H1 (cell line): Measurements from ENCODE around the gene A4GALT. TPM values are rescaled to one million over a fixed set of nuclear protein-coding genes. Genes with fewer than 3 reads are reported as not detected.

Source experiments
- CTCF ChIA-PET: fragments of 300-600 bp; sonication (Branson Sonifier 250); formaldehyde crosslinking; loops from one replicate; lab custom pipeline; 2021; ENCODE audit not compliant: partially characterized antibody; lab: Charles Lee
- POLR2A ChIA-PET: fragments of 300-600 bp; sonication (Branson Sonifier 250); formaldehyde crosslinking; loops from one replicate; lab custom pipeline; 2021; ENCODE audit warnings: inconsistent platforms; ENCODE audit not compliant: partially characterized antibody; lab: Charles Lee
- DNase-seq, 2 experiments: peaks; one replicate each; pipeline versions ENCODE4 v3.0.0 to v3.0.0-alpha.2; 2010 to 2022; ENCODE audit warnings: low spot score in 2 of 2, low read depth in 1 of 2, mixed read lengths in 1 of 2
- FAIRE-seq: peaks from 2 replicates; lab custom pipeline; 2011; peaks lifted over from hg19 to GRCh38; lab: Jason Lieb, UNC
- H2AFZ ChIP-seq: 2 replicates; pipeline ENCODE4 v1.8.1; 2012; ENCODE audit warnings: low read length, inconsistent platforms
- H2AK5ac ChIP-seq: 2 replicates; pipeline ENCODE4 v1.6.1; 2013; ENCODE audit warnings: low read depth, low read length
- H2BK120ac ChIP-seq: replicated peaks from 2 replicates; pipeline ENCODE3; 2013; ENCODE audit warnings: low read depth, low read length, inconsistent platforms
- H2BK12ac ChIP-seq: 2 replicates; pipeline ENCODE4 v1.6.1; 2013; ENCODE audit warnings: low read depth, low read length
- H2BK15ac ChIP-seq: 2 replicates; pipeline ENCODE4 v1.6.1; 2013; ENCODE audit warnings: low read length
- H2BK20ac ChIP-seq: 2 replicates; pipeline ENCODE4 v1.6.1; 2013; ENCODE audit warnings: low read length
- H2BK5ac ChIP-seq: 2 replicates; pipeline ENCODE4 v1.6.1; 2013; ENCODE audit warnings: low read depth, low read length
- H3K14ac ChIP-seq: 2 replicates; pipeline ENCODE4 v1.6.1; 2013; ENCODE audit warnings: inconsistent platforms; ENCODE audit not compliant: insufficient read length
- H3K18ac ChIP-seq: 2 replicates; pipeline ENCODE4 v1.6.1; 2013; ENCODE audit warnings: low read length; ENCODE audit errors: extremely low read depth
- H3K23ac ChIP-seq: 2 replicates; pipeline ENCODE4 v1.6.1; 2013; ENCODE audit warnings: inconsistent platforms; ENCODE audit not compliant: insufficient read length
- H3K23me2 ChIP-seq: 2 replicates; pipeline ENCODE4 v1.6.1; 2013; ENCODE audit warnings: low read depth, low read length
- H3K27ac ChIP-seq: 2 replicates; pipeline ENCODE4 v1.6.1; 2011; ENCODE audit warnings: low read depth, low read length, inconsistent platforms
- H3K27me3 ChIP-seq, 4 experiments: replicated peaks in 1 of 4; 1 replicate in 1 of 4; 2 replicates in 3 of 4; pipeline versions ENCODE4 v1.6.1 to v1.8.1; 2011 to 2013; ENCODE audit warnings: low read length in 3 of 4, mild to moderate bottlenecking in 3 of 4, inconsistent platforms in 2 of 4, mixed read lengths in 2 of 4, moderate library complexity in 1 of 4; ENCODE audit not compliant: control insufficient read depth in 3 of 4, insufficient read depth in 3 of 4; ENCODE audit errors: extremely low read depth in 1 of 4
- H3K36me3 ChIP-seq, 4 experiments: 2 replicates each; pipeline versions ENCODE4 v1.6.1 to v1.8.1; 2011 to 2013; ENCODE audit warnings: mild to moderate bottlenecking in 4 of 4, low read length in 3 of 4, moderate library complexity in 2 of 4, control low read depth in 1 of 4, inconsistent platforms in 1 of 4; ENCODE audit not compliant: insufficient read depth in 4 of 4, control insufficient read depth in 2 of 4
- H3K4ac ChIP-seq: replicated peaks from 2 replicates; pipeline ENCODE3; 2013; ENCODE audit warnings: low read length, low read depth, mixed read lengths, inconsistent platforms; ENCODE audit not compliant: insufficient read length
- H3K4me1 ChIP-seq, 4 experiments: replicated peaks in 1 of 4; 1 replicate in 1 of 4; 2 replicates in 3 of 4; pipeline versions ENCODE4 v1.6.1 to v1.8.1; 2011 to 2013; ENCODE audit warnings: low read length in 3 of 4, inconsistent platforms in 2 of 4, mixed read lengths in 1 of 4; ENCODE audit not compliant: insufficient read depth in 4 of 4, control insufficient read depth in 3 of 4
- H3K4me2 ChIP-seq, 2 experiments: 2 replicates each; pipeline versions ENCODE4 v1.6.1 to v1.8.1; 2011 to 2013; ENCODE audit warnings: low read depth in 2 of 2, low read length in 2 of 2, control low read depth in 1 of 2, inconsistent platforms in 1 of 2, mild to moderate bottlenecking in 1 of 2; ENCODE audit not compliant: insufficient read depth in 1 of 2
- H3K4me3 ChIP-seq, 4 experiments: fragments of 200-600, 300-600 bp in 1 of 4; sonication (generic), shearing (Covaris generic), sonication (Bioruptor Twin) in 1 of 4; 2 replicates each; pipeline versions ENCODE4 v1.5.1 to v1.8.1; 2011 to 2016; ENCODE audit warnings: low read length in 4 of 4, low read depth in 3 of 4, control low read depth in 2 of 4, inconsistent platforms in 2 of 4, mild to moderate bottlenecking in 2 of 4, mixed read lengths in 1 of 4, moderate library complexity in 1 of 4; ENCODE audit not compliant: insufficient read depth in 2 of 4; ENCODE audit errors: extremely low read depth in 1 of 4
- H3K56ac ChIP-seq: replicated peaks from 2 replicates; pipeline ENCODE3; 2013; ENCODE audit warnings: low read depth, mild to moderate bottlenecking, mixed read lengths, low read length, inconsistent platforms; ENCODE audit not compliant: insufficient read length
- H3K79me1 ChIP-seq: 2 replicates; pipeline ENCODE4 v1.6.1; 2013; ENCODE audit warnings: low read depth, low read length, control low read depth
- H3K79me2 ChIP-seq, 2 experiments: 2 replicates each; pipeline versions ENCODE4 v1.6.1 to v1.8.1; 2012 to 2013; ENCODE audit warnings: low read length in 2 of 2, mild to moderate bottlenecking in 2 of 2, inconsistent platforms in 1 of 2; ENCODE audit not compliant: insufficient read depth in 2 of 2, control insufficient read depth in 1 of 2
- H3K9ac ChIP-seq, 4 experiments: replicated peaks in 1 of 4; 1 replicate in 1 of 4; 2 replicates in 3 of 4; pipeline versions ENCODE4 v1.6.1 to v1.8.1; 2011 to 2013; ENCODE audit warnings: low read depth in 3 of 4, low read length in 3 of 4, control low read depth in 2 of 4, mild to moderate bottlenecking in 2 of 4, moderate library complexity in 2 of 4, inconsistent platforms in 1 of 4; ENCODE audit errors: extremely low read depth in 1 of 4
- H3K9me3 ChIP-seq, 2 experiments: 2 replicates each; pipeline versions ENCODE4 v1.6.1 to v1.8.1; 2012 to 2013; ENCODE audit warnings: mild to moderate bottlenecking in 2 of 2, moderate library complexity in 2 of 2, control low read depth in 1 of 2, inconsistent platforms in 1 of 2, low read depth in 1 of 2, low read length in 1 of 2, mixed read lengths in 1 of 2; ENCODE audit not compliant: insufficient read depth in 2 of 2
- H4K20me1 ChIP-seq, 2 experiments: replicated peaks in 1 of 2; 2 replicates each; pipeline versions ENCODE3 to v1.8.1; 2011 to 2013; ENCODE audit warnings: inconsistent platforms in 2 of 2, low read length in 2 of 2, mild to moderate bottlenecking in 1 of 2; ENCODE audit not compliant: insufficient read depth in 2 of 2, control insufficient read depth in 1 of 2
- H4K5ac ChIP-seq: 2 replicates; pipeline ENCODE4 v1.6.1; 2013; ENCODE audit warnings: low read length, low read depth, mixed read lengths, inconsistent platforms; ENCODE audit not compliant: insufficient read length
- H4K8ac ChIP-seq: 2 replicates; pipeline ENCODE4 v1.8.0; 2013; ENCODE audit warnings: mild to moderate bottlenecking, moderate library complexity, low read length, inconsistent platforms; ENCODE audit not compliant: insufficient read depth; ENCODE audit errors: extremely low read depth
- H4K91ac ChIP-seq: replicated peaks from 2 replicates; pipeline ENCODE3; 2013; ENCODE audit warnings: low read length, mixed read lengths, inconsistent platforms; ENCODE audit not compliant: insufficient read length
- CHD1 ChIP-seq: IDR thresholded peaks from 2 replicates; pipeline ENCODE4 v1.6.1; 2012; ENCODE audit warnings: low read depth, low read length, improper control_type of control experiment
- EP300 ChIP-seq, 2 experiments: IDR thresholded peaks; 1 replicate in 1 of 2; 2 replicates in 1 of 2; pipeline ENCODE4 v1.6.1; 2011 to 2012; ENCODE audit warnings: low read depth in 2 of 2, low read length in 2 of 2, mild to moderate bottlenecking in 2 of 2, borderline replicate concordance in 1 of 2, inconsistent platforms in 1 of 2, moderate library complexity in 1 of 2
- POLR2A ChIP-seq, 2 experiments: IDR thresholded peaks; 1 replicate in 1 of 2; 2 replicates in 1 of 2; pipeline ENCODE4 v1.6.1; 2011; ENCODE audit warnings: low read depth in 2 of 2, low read length in 2 of 2, mild to moderate bottlenecking in 2 of 2; ENCODE audit errors: control extremely low read depth in 1 of 2
- TAF1 ChIP-seq: IDR thresholded peaks from 2 replicates; pipeline ENCODE4 v1.6.1; 2011; ENCODE audit warnings: mild to moderate bottlenecking, low read depth, low read length
- TAF7 ChIP-seq: optimal IDR thresholded peaks from 2 replicates; pipeline ENCODE3; 2011; ENCODE audit warnings: low read depth, mild to moderate bottlenecking, inconsistent platforms, low read length, moderate library complexity, borderline replicate concordance
- TEAD4 ChIP-seq: IDR thresholded peaks from 2 replicates; pipeline ENCODE4 v1.6.1; 2012; ENCODE audit warnings: low read depth, low read length, inconsistent platforms, mixed read lengths
- WGBS, 2 experiments: shearing (Covaris generic) in 1 of 2; methylation state at CpG; one replicate each; pipeline versions ENCODE4 v1.1.6 to v1.1.7; 2013 to 2015; ENCODE audit warnings: low lambda C conversion rate in 2 of 2, mixed read lengths in 2 of 2, inconsistent platforms in 1 of 2, low coverage in 1 of 2, missing lambda C conversion rate in 1 of 2; ENCODE audit not compliant: insufficient replicate concordance in 2 of 2, insufficient coverage in 1 of 2, insufficient read length in 1 of 2; ENCODE audit errors: extremely low coverage in 1 of 2, missing lambda C conversion rate in 1 of 2; 5-methylcytosine and 5-hydroxymethylcytosine counted together
- polyA plus RNA-seq, 7 experiments: library from polyadenylated mRNA; depleted of rRNA in 3 of 7; stranded (reverse) in 5 of 7; unstranded in 2 of 7; fragments of >200 nt in 5 of 7; fragments of 200-250 nt in 2 of 7; gene quantifications; 1 replicate in 5 of 7; 2 replicates in 1 of 7; 4 replicates in 1 of 7; pipeline versions ENCODE4 v1.2.1 to v1.2.3, GENCODE V29; 2011 to 2013; ENCODE audit warnings: missing spikeins in 2 of 7, mixed read lengths in 2 of 7
- total RNA-seq: library from RNA; stranded (reverse); fragmentation: NEBNext Ultra II Directional; extraction: Animal tissue kit (Norgen Biotek cat#: 25700); gene quantifications from 2 replicates; pipeline ENCODE4 v1.2.1, GENCODE V29; 2021
- TF ChIP-seq, protein P1 (sequence below): IDR thresholded peaks from 2 replicates; pipeline ENCODE4 v1.6.1; 2012; ENCODE audit warnings: inconsistent platforms
- TF ChIP-seq, protein P2 (sequence below): IDR thresholded peaks from 2 replicates; pipeline ENCODE4 v1.6.1; 2012; ENCODE audit warnings: inconsistent platforms
- TF ChIP-seq, protein P3 (sequence below): IDR thresholded peaks from 2 replicates; pipeline ENCODE4 v1.6.1; 2011; ENCODE audit warnings: low read depth, mild to moderate bottlenecking, low read length; ENCODE audit not compliant: insufficient read depth

The A4GALT gene
- total and polyA plus RNA-seq, 2 of the 8 experiments (the other 6 are each of a cell fraction or from before 2014, with no cell fraction given) = 7.2 to 13.8 TPM

DNA sequence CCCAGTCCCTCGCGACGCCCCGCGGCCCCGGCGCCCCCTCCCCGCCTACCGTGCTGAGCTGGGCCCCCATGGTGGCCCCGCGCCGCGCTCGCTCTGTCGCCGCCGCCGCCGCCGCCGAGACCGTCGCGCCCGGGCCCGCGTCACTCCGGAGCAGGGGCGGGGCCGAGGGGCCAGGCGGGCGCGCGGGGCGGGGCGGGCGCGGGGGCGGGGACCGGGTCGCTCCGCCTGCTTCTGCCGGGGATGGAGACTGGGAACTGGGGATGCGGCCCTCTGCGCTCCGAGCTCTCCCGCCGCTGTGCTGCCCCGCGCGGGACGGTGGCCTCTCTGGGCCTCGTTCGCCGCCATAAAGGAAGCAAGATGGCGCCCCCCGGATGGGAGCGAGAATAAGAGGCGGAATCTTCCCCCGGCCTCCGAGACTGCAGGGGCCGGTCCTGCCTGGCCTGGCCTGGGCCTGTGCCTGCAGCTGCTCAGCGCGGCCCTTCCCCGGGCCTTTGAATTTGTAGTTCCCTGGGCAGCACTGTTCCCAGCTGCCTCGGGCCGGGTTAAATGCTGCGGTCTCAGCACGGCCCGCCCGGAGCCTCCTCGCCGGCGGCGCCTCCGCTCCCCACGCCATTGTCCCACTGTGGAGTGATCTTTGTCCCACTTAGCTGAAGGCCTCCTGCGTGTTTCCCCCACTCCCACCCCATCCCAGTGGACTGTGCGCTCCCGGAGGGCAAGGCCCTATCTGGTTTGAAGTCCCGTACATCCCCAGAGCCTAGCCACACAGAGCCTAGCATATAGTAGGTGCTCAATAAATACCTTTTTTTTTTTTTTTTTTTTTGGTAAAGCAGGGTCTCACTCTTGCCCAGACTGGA, 71.2 kb downstream of the A4GALT start, which contains the start of gene CYB5R3:
TSS of gene CYB5R3 (minus strand) at position 147 of the 854 bp plus-strand sequence. CDS start at position 70, 77 bp downstream.
- peaks cover 3 to 15% (median 11%) of the 10 kb centered on the region in 4 experiments for H3K4me1 ChIP-seq
- no peak within 1 kb of the TSS for H3K14ac ChIP-seq
- peak within 1 kb of the TSS; percentile 95 for H4K8ac ChIP-seq
- peak within 1 kb of the TSS; percentile 86; the same call in 1 of the 2 replicates for H2AK5ac ChIP-seq
- ChIA-PET CTCF (interaction anchor here (0.6 to 1.0 kb wide), 5 partner anchors 11 to 1979 kb away, joined by 3 to 5 read pairs (median 3); partner anchors contain the start of gene POLDIP3), POLR2A (interaction anchor here (0.6 to 9.4 kb wide), 14 partner anchors 10 to 366 kb away, joined by 3 to 74 read pairs (median 3); partner anchors contain the start of genes PACSIN2 and POLDIP3)
- 0 out of 2 replicates have a peak within 1 kb of the TSS, but pooled peaks have one; percentile 45 for H2BK12ac ChIP-seq
- H3K36me3 ChIP-seq = no peaks in the 10 kb centered on the region
- no peak within 1 kb of the TSS for H2BK20ac ChIP-seq
- 11% methylated on average over 41 of the region's 81 CpGs; no CpG with 5 or more reads in 1 of the 2 experiments for WGBS, 2 experiments
- peak within 1 kb of the TSS; percentile 71 for H3K4ac ChIP-seq
- H3K4me2 ChIP-seq = peak within 1 kb of the TSS; percentile 93 to 99
- peak within 1 kb of the TSS; percentile 85 for H4K91ac ChIP-seq
- H3K9me3 ChIP-seq = no peaks in the 10 kb centered on the region
- peak within 1 kb of the TSS; percentile 82; the same call in 1 of the 2 replicates for H3K27ac ChIP-seq
- H2BK15ac ChIP-seq = no peak within 1 kb of the TSS
- H3K56ac ChIP-seq = no peak within 1 kb of the TSS
- H3K79me1 ChIP-seq = peaks cover 18% of the 10 kb centered on the region
- no peak for FAIRE-seq
- H3K9ac ChIP-seq = peak within 1 kb of the TSS; percentile 63 to 84 (median 78)
- no peak within 1 kb of the TSS for H2BK120ac ChIP-seq
- peak within 1 kb of the TSS; percentile 82 for H2BK5ac ChIP-seq
- H3K18ac ChIP-seq = peak within 1 kb of the TSS; percentile 71
- H3K23me2 ChIP-seq = peaks cover 8% of the 10 kb centered on the region
- peak within 1 kb of the TSS; percentile 63 for H4K5ac ChIP-seq
- peak within 1 kb of the TSS; percentile 82 to 98 (median 90) for H3K4me3 ChIP-seq
- no peak within 1 kb of the TSS for H3K23ac ChIP-seq
- peaks cover 3 to 9% of the 10 kb centered on the region in 2 experiments for H4K20me1 ChIP-seq
- peak within 1 kb of the TSS; percentile 71 for H2AFZ ChIP-seq
- DNase-seq = peak; percentile 50 to 90
- peaks cover 0 to 21% of the 10 kb centered on the region in 2 experiments; a peak in 1 of 4 replicates for H3K79me2 ChIP-seq
- H3K27me3 ChIP-seq = no peaks in the 10 kb centered on the region; a peak in 1 of 7 replicates
- TF ChIP-seq TAF7 (peak; percentile 70), EP300 (IDR thresholded peaks at IDR 0.05; ENCODE audit: borderline replicate concordance in 1 of 2, low read depth in 2 of 2, low read length in 2 of 2) (0 out of 3 replicates have a peak, but pooled peaks of 1 of the 2 experiments have one; percentile 16), POLR2A (IDR thresholded peaks at IDR 0.05; ENCODE audit: control extremely low read depth in 1 of 2, low read depth in 2 of 2, low read length in 2 of 2) (peak in 1 of 2 experiments; percentile 77; a peak in 2 of 3 replicates), CHD1 (no peak), TEAD4 (no peak), TAF1 (peak; percentile 95)
- TF ChIP-seq, protein P1, sequence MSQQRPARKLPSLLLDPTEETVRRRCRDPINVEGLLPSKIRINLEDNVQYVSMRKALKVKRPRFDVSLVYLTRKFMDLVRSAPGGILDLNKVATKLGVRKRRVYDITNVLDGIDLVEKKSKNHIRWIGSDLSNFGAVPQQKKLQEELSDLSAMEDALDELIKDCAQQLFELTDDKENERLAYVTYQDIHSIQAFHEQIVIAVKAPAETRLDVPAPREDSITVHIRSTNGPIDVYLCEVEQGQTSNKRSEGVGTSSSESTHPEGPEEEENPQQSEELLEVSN = no peak
- TF ChIP-seq, protein P2, sequence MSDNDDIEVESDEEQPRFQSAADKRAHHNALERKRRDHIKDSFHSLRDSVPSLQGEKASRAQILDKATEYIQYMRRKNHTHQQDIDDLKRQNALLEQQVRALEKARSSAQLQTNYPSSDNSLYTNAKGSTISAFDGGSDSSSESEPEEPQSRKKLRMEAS = no peak
- TF ChIP-seq, protein P3, sequence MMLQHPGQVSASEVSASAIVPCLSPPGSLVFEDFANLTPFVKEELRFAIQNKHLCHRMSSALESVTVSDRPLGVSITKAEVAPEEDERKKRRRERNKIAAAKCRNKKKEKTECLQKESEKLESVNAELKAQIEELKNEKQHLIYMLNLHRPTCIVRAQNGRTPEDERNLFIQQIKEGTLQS = no peak
